GM12891 (cell line): ENCODE measurements around the gene C7orf33.

Experiments used
- POLR2A ChIP-seq: IDR thresholded peaks from 2 replicates; pipeline ENCODE4 v1.6.1; 2011; ENCODE audit warnings: low read depth, low read length, control low read depth
- TAF1 ChIP-seq: IDR thresholded peaks from 2 replicates; pipeline ENCODE4 v1.6.1; 2011; ENCODE audit warnings: low read depth, low read length, control low read depth

GRCh38 chr7:148579366-148579765 lies 11.2 kb upstream of the C7orf33 start:
- TF ChIP-seq POLR2A (no peak), TAF1 (no peak)
